GM12864 (cell line): ENCODE data around the gene RUVBL1.

Experiments used
- DNase-seq: peaks from one replicate; pipeline ENCODE4 v3.0.0-alpha.2; 2011; ENCODE audit warnings: low read depth
- H3K4me3 ChIP-seq: 2 replicates; pipeline ENCODE4 v1.5.1; 2011; ENCODE audit warnings: mild to moderate bottlenecking, low read depth, low read length, control low read depth
- TF ChIP-seq, protein P1 (sequence below): IDR thresholded peaks from 2 replicates; pipeline ENCODE4 v1.5.1; 2011; ENCODE audit warnings: low read depth, mild to moderate bottlenecking, moderate library complexity, low read length, control low read depth, inconsistent platforms; ENCODE audit errors: missing control alignments

Gene RUVBL1

DNA sequence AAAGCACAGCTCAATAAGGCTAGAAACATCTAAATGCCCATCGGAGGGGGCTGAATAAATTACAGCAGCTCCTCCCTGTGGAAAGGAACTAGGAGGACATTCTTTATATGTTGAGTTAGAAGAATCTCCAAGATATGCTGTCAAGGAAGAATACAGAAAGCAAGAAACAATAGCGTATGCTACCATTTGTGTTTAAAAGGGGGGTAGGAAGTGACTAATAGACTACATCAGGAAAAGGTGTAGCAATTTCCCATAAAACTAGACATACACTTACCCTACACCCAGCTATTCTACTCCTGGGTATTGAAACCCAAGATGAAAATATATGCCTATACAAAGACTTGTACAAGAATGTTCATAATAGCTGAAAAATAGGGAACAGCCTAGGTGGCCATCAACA, 49.8 kb downstream of the RUVBL1 start:
- no peak for DNase-seq

DNA sequence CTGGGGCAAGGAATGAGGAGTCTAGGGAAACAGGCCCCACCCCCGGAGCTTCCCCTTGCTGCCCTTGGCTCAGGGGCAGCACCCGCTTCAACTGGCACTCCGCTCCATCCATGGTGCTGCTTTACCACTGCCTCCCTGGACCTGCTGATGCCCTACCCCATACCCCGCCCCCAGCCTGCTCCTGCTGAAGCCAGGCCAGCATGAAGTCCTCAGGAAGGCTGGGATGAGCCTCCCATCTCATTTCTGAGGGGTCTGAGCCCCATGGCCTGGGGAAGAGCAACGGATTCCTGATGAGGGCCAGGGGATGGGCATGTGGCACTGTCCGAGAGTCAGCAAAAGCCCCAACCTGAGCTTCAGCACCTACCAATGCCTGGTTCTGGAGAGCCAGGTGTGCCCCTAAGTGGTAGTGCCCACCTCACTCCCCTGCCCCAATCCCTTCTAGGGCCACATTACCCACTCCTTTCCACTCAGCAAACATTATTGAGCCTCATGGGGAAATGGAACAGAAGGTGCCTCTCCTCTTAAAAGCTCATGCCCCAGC, 50.4 kb downstream of the RUVBL1 start:
- TF ChIP-seq, protein P1, sequence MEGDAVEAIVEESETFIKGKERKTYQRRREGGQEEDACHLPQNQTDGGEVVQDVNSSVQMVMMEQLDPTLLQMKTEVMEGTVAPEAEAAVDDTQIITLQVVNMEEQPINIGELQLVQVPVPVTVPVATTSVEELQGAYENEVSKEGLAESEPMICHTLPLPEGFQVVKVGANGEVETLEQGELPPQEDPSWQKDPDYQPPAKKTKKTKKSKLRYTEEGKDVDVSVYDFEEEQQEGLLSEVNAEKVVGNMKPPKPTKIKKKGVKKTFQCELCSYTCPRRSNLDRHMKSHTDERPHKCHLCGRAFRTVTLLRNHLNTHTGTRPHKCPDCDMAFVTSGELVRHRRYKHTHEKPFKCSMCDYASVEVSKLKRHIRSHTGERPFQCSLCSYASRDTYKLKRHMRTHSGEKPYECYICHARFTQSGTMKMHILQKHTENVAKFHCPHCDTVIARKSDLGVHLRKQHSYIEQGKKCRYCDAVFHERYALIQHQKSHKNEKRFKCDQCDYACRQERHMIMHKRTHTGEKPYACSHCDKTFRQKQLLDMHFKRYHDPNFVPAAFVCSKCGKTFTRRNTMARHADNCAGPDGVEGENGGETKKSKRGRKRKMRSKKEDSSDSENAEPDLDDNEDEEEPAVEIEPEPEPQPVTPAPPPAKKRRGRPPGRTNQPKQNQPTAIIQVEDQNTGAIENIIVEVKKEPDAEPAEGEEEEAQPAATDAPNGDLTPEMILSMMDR = no peak
- H3K4me3 ChIP-seq = no peak overlapping the region
- DNase-seq = no peak

More for the DNA sequence above, 49.8 kb downstream of the RUVBL1 start:
- TF ChIP-seq, protein P1 = no peak
- H3K4me3 ChIP-seq = no peak overlapping the region

DNA sequence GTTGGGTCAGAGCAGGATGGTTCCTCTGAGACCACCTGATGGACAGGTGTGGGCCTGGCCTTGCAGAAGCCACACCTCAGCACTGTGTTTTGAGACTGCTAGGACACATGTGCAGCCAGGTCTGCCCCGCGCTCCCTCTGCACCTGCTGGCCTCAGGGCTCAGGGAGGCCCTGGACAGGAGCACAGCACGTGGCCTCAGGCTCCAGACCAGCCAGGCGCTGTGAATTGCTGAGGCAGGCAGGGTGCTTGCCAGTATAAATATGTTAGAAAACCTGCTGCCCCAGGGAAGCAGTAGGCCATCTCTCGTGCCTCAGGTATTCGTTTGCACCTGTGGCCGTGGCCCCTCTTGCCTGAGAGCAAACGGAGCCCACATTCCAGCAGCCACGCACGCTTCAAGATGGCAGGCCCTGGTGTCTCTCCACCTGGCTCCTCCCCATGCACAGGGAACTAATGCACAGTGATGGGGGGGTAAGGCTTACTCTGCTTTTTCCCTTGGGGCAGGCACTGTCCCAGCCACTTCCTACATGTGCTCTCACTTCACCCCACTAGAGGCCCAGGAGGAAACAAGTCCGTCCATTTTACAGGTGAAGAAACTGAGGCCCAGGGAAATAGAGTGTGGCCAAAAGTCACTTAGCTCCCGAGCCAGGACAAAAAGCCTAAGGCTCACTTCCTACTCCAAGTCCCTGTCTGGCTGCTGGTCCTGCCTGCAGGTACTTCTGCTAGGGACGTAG, 51.0 kb downstream of the RUVBL1 start:
- H3K4me3 ChIP-seq = no peak overlapping the region
- DNase-seq = no peak
- TF ChIP-seq, protein P1 = no peak

DNA sequence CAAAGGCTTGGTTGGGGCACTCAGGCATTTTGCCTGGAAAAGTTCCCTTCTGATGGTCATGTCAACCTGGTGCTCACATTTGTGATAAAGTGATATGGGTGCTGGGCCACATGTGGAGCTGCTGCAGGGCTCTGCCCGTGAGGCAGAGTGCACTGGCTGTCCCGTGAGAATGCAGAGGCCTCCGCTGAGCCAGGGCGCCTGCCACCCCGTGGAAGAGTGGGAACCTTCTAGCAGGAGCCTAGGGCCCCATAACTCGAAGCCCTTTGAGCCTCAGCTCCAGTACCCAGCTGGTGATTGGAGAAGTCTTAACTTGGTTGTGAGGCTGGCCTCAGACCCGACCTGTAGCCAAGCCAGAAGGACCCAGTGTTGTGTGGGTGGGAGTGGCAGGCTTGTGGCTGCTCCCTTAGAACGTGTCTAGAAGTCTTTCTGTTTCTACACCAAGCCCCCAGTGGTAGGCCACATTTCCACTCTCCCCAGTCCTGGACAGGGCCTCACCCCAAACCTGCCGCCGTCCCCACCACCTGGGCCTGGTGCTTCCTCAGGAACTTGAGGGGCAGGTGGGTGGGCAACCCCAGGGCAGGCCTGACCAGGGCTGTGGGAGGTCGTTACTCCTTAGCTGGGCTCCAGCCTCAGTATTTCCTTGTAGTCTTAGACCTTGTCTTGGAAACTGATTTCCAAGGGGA, 51.7 kb downstream of the RUVBL1 start:
- TF ChIP-seq, protein P1 = no peak
- no peak overlapping the region for H3K4me3 ChIP-seq
- DNase-seq = no peak

DNA sequence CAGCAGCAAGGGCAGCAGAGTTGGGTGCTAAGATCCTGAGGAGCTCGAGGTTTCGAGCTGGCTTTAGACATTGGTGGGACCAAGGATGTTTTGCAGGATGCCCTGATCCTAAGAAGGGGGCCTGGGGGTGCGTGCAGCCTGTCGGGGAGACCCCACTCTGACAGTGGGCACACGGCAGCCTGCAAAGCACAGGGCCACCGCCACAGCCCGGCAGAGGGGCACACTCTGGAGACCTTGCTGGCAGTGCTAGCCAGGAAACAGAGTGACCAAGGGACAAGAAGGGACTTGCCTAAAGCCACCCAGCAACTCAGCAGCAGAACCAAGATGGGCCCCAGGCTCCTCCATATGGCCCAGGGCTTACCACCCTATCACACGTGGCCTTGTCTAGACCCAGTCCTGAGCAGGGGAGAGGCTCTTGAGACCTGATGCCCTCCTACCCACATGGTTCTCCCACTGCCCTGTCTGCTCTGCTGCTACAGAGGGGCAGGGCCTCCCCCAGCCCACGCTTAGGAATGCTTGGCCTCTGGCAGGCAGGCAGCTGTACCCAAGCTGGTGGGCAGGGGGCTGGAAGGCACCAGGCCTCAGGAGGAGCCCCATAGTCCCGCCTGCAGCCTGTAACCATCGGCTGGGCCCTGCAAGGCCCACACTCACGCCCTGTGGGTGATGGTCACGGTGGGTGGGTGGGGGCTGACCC, 52.6 kb downstream of the RUVBL1 start:
- no peak overlapping the region for H3K4me3 ChIP-seq
- DNase-seq = no peak
- TF ChIP-seq, protein P1 = no peak

DNA sequence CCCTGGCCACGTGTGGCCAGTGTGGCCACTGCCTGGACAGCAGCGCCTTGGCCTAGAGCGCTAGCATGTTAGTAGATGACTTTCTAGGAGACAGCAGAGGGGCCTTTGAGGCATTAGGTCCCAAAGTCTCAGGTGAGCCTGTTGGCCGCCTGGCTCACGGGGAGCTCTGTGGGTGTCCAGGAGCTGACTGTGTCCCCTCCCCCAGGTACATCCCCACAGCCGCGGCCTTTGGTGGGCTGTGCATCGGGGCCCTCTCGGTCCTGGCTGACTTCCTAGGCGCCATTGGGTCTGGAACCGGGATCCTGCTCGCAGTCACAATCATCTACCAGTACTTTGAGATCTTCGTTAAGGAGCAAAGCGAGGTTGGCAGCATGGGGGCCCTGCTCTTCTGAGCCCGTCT, 54.3 kb downstream of the RUVBL1 start:
- TF ChIP-seq, protein P1 = no peak
- H3K4me3 ChIP-seq = no peak overlapping the region
- DNase-seq = no peak
